Measurements from ENCODE around the gene ATP6V0A4.

GRCh38 chr7:138843632-138844580 is 45.9 kb upstream of the ATP6V0A4 start:
- TF ChIP-seq CTCF (IDR thresholded peaks at IDR 0.05) (no peak), POLR2A (IDR thresholded peaks at IDR 0.05) (no peak)

Measured in lower leg skin (tissue), 3 donors.